ENCODE measurements around the gene EFHD2.
"Not testable (repeated sequence)": the region's sequence is repeated elsewhere in the genome, so short reads cannot be mapped to it uniquely, and the experiment has no call there.

EFHD2 gene

GRCh38 chr1:15457585-15457984 lies 47.9 kb downstream of the EFHD2 start:
- WGBS (ENCODE audit: extremely low coverage, insufficient coverage, insufficient read length) = no CpG with 5 or more reads among the region's 2 CpGs
- H2AK5ac ChIP-seq (ENCODE audit: low read length) = no peak overlapping the region
- no peak overlapping the region for H2BK5ac ChIP-seq (ENCODE audit: low read depth, low read length, poor library complexity)
- H3K27me3 ChIP-seq (ENCODE audit: insufficient read depth, low read length) = no peaks in the 10 kb centered on the region
- no peaks in the 10 kb centered on the region for H3K36me3 ChIP-seq (ENCODE audit: control insufficient read depth in 1 of 2, insufficient read depth in 2 of 2, low read length in 2 of 2)
- H3K4me3 ChIP-seq (ENCODE audit: low read depth, low read length) = no peak overlapping the region
- H4K91ac ChIP-seq (ENCODE audit: low read depth, low read length) = no peak overlapping the region
- H3K4me1 ChIP-seq (ENCODE audit: control insufficient read depth in 1 of 2, insufficient read depth in 2 of 2, low read length in 2 of 2) = peaks cover 0 to 4% of the 10 kb centered on the region in 2 experiments
- no peak overlapping the region for H2AFZ ChIP-seq (ENCODE audit: insufficient read depth, low read length, poor library complexity)
- no peak overlapping the region for H3K4me2 ChIP-seq (ENCODE audit: low read length)
- H2BK12ac ChIP-seq (ENCODE audit: low read length) = no peak overlapping the region
- H3K14ac ChIP-seq (ENCODE audit: low read length) = no peak overlapping the region
- H3K79me2 ChIP-seq (ENCODE audit: control insufficient read depth, insufficient read depth, low read length, poor library complexity) = no peaks in the 10 kb centered on the region
- no peak overlapping the region for H3K9ac ChIP-seq (ENCODE audit: low read length)
- no peaks in the 10 kb centered on the region for H3K79me1 ChIP-seq (ENCODE audit: low read length)
- H4K8ac ChIP-seq (ENCODE audit: low read depth, low read length) = no peak overlapping the region
- H3K27ac ChIP-seq (ENCODE audit: low read depth, low read length) = no peak overlapping the region
- H3K23ac ChIP-seq (ENCODE audit: low read length) = no peak overlapping the region
- no peak overlapping the region for H2BK120ac ChIP-seq (ENCODE audit: insufficient read depth, low read length, poor library complexity)
- no peak overlapping the region for H3K18ac ChIP-seq (ENCODE audit: low read length)
- H3K4ac ChIP-seq (ENCODE audit: low read depth, low read length) = no peak overlapping the region
- no peak overlapping the region for H4K12ac ChIP-seq (ENCODE audit: low read depth, low read length)
- H3K9me3 ChIP-seq (ENCODE audit: insufficient read depth, low read depth, low read length) = no peaks in the 10 kb centered on the region
- no peak for DNase-seq

DNA sequence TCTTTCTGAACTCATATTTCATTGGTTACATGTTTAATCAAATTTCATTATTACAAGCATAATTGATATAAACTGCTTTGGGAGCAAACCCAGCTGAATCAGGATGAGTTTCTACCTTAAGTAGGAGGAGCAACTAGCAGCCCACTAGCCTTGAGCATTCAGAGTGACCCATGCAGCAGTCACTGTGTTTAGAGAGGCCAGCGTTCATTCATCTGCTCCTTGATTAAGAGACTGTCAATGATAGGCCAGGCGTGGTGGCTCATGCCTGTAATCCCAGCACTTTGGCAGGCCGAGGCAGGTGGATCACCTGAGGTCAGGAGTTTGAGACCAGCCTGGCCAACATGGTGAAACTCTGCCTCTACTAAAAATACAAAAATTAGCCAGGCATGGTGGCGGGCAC lies 48.7 kb downstream of the EFHD2 start:
- not testable (repeated sequence) for H4K91ac ChIP-seq (ENCODE audit: low read depth, low read length); H3K4me2 ChIP-seq (ENCODE audit: low read length); H3K9me3 ChIP-seq (ENCODE audit: insufficient read depth, low read depth, low read length); H2AFZ ChIP-seq (ENCODE audit: insufficient read depth, low read length, poor library complexity); H3K79me2 ChIP-seq (ENCODE audit: control insufficient read depth, insufficient read depth, low read length, poor library complexity); H2BK5ac ChIP-seq (ENCODE audit: low read depth, low read length, poor library complexity); H2BK120ac ChIP-seq (ENCODE audit: insufficient read depth, low read length, poor library complexity); H3K36me3 ChIP-seq (ENCODE audit: control insufficient read depth in 1 of 2, insufficient read depth in 2 of 2, low read length in 2 of 2); H3K23ac ChIP-seq (ENCODE audit: low read length); H3K14ac ChIP-seq (ENCODE audit: low read length); DNase-seq; H2AK5ac ChIP-seq (ENCODE audit: low read length); H3K27ac ChIP-seq (ENCODE audit: low read depth, low read length); H3K27me3 ChIP-seq (ENCODE audit: insufficient read depth, low read length); H3K9ac ChIP-seq (ENCODE audit: low read length); H2BK12ac ChIP-seq (ENCODE audit: low read length); H3K4ac ChIP-seq (ENCODE audit: low read depth, low read length); H3K79me1 ChIP-seq (ENCODE audit: low read length); H3K4me3 ChIP-seq (ENCODE audit: low read depth, low read length); H3K4me1 ChIP-seq (ENCODE audit: control insufficient read depth in 1 of 2, insufficient read depth in 2 of 2, low read length in 2 of 2); H3K18ac ChIP-seq (ENCODE audit: low read length); H4K12ac ChIP-seq (ENCODE audit: low read depth, low read length); H4K8ac ChIP-seq (ENCODE audit: low read depth, low read length)
- WGBS (ENCODE audit: extremely low coverage, insufficient coverage, insufficient read length) = no CpG with 5 or more reads among the region's 4 CpGs

- no peak overlapping the region for H3K18ac ChIP-seq (ENCODE audit: low read length)
Observed at GRCh38 chr1:15459771-15460707, 50.4 kb downstream of the EFHD2 start.

GRCh38 chr1:15460708-15461095 lies 51.0 kb downstream of the EFHD2 start:
- no peak overlapping the region for H3K18ac ChIP-seq (ENCODE audit: low read length)
- no peak overlapping the region for H3K9ac ChIP-seq (ENCODE audit: low read length)
- H4K12ac ChIP-seq (ENCODE audit: low read depth, low read length) = no peak overlapping the region
- no peak overlapping the region for H3K14ac ChIP-seq (ENCODE audit: low read length)
- H3K4me1 ChIP-seq (ENCODE audit: control insufficient read depth in 1 of 2, insufficient read depth in 2 of 2, low read length in 2 of 2) = peaks cover 0 to 7% of the 10 kb centered on the region in 2 experiments
- no peaks in the 10 kb centered on the region for H3K27me3 ChIP-seq (ENCODE audit: insufficient read depth, low read length)
- no peak overlapping the region for H3K4ac ChIP-seq (ENCODE audit: low read depth, low read length)
- no peaks in the 10 kb centered on the region for H3K36me3 ChIP-seq (ENCODE audit: control insufficient read depth in 1 of 2, insufficient read depth in 2 of 2, low read length in 2 of 2)
- no peak overlapping the region for H3K27ac ChIP-seq (ENCODE audit: low read depth, low read length)
- H3K4me2 ChIP-seq (ENCODE audit: low read length) = no peak overlapping the region
- no peaks in the 10 kb centered on the region for H3K79me1 ChIP-seq (ENCODE audit: low read length)
- no peak overlapping the region for H2BK5ac ChIP-seq (ENCODE audit: low read depth, low read length, poor library complexity)
- H4K91ac ChIP-seq (ENCODE audit: low read depth, low read length) = no peak overlapping the region
- H4K8ac ChIP-seq (ENCODE audit: low read depth, low read length) = no peak overlapping the region
- no peak overlapping the region for H3K4me3 ChIP-seq (ENCODE audit: low read depth, low read length)
- no peak overlapping the region for H2BK12ac ChIP-seq (ENCODE audit: low read length)
- no peak for DNase-seq
- H2BK120ac ChIP-seq (ENCODE audit: insufficient read depth, low read length, poor library complexity) = no peak overlapping the region
- no peaks in the 10 kb centered on the region for H3K79me2 ChIP-seq (ENCODE audit: control insufficient read depth, insufficient read depth, low read length, poor library complexity)
- H2AFZ ChIP-seq (ENCODE audit: insufficient read depth, low read length, poor library complexity) = no peak overlapping the region
- H3K23ac ChIP-seq (ENCODE audit: low read length) = no peak overlapping the region
- no CpG with 5 or more reads among the region's 9 CpGs for WGBS (ENCODE audit: extremely low coverage, insufficient coverage, insufficient read length)
- no peak overlapping the region for H2AK5ac ChIP-seq (ENCODE audit: low read length)
- H3K9me3 ChIP-seq (ENCODE audit: insufficient read depth, low read depth, low read length) = no peaks in the 10 kb centered on the region

More at GRCh38 chr1:15459771-15460707, 50.4 kb downstream of the EFHD2 start:
- no peak overlapping the region for H3K23ac ChIP-seq (ENCODE audit: low read length)
- H3K27me3 ChIP-seq (ENCODE audit: insufficient read depth, low read length) = no peaks in the 10 kb centered on the region
- peaks cover 0 to 7% of the 10 kb centered on the region in 2 experiments for H3K4me1 ChIP-seq (ENCODE audit: control insufficient read depth in 1 of 2, insufficient read depth in 2 of 2, low read length in 2 of 2)
- peak in 1 of 2 donors; percentile 23 for DNase-seq
- no peak overlapping the region for H4K8ac ChIP-seq (ENCODE audit: low read depth, low read length)
- H3K79me2 ChIP-seq (ENCODE audit: control insufficient read depth, insufficient read depth, low read length, poor library complexity) = no peaks in the 10 kb centered on the region
- peak overlapping the region; percentile 19 for H3K9ac ChIP-seq (ENCODE audit: low read length)
- no CpG with 5 or more reads among the region's 10 CpGs for WGBS (ENCODE audit: extremely low coverage, insufficient coverage, insufficient read length)
- no peak overlapping the region for H2BK12ac ChIP-seq (ENCODE audit: low read length)
- H3K9me3 ChIP-seq (ENCODE audit: insufficient read depth, low read depth, low read length) = no peaks in the 10 kb centered on the region
- no peak overlapping the region for H2AFZ ChIP-seq (ENCODE audit: insufficient read depth, low read length, poor library complexity)
- no peak overlapping the region for H3K4me3 ChIP-seq (ENCODE audit: low read depth, low read length)
- no peak overlapping the region for H3K4ac ChIP-seq (ENCODE audit: low read depth, low read length)
- H3K79me1 ChIP-seq (ENCODE audit: low read length) = no peaks in the 10 kb centered on the region
- no peak overlapping the region for H3K14ac ChIP-seq (ENCODE audit: low read length)
- H4K12ac ChIP-seq (ENCODE audit: low read depth, low read length) = no peak overlapping the region
- H3K4me2 ChIP-seq (ENCODE audit: low read length) = no peak overlapping the region
- no peak overlapping the region for H3K27ac ChIP-seq (ENCODE audit: low read depth, low read length)
- H4K91ac ChIP-seq (ENCODE audit: low read depth, low read length) = no peak overlapping the region
- H2BK120ac ChIP-seq (ENCODE audit: insufficient read depth, low read length, poor library complexity) = no peak overlapping the region
- no peak overlapping the region for H2BK5ac ChIP-seq (ENCODE audit: low read depth, low read length, poor library complexity)
- no peak overlapping the region for H2AK5ac ChIP-seq (ENCODE audit: low read length)
- H3K36me3 ChIP-seq (ENCODE audit: control insufficient read depth in 1 of 2, insufficient read depth in 2 of 2, low read length in 2 of 2) = no peaks in the 10 kb centered on the region
